Measurements from ENCODE around the gene RPP25L. TPM values are rescaled to one million over a fixed set of nuclear protein-coding genes. Genes with fewer than 3 reads are reported as not detected.

RPP25L gene
- total RNA-seq, 1 donor from 2014 or later, result 43.4 TPM

DNA sequence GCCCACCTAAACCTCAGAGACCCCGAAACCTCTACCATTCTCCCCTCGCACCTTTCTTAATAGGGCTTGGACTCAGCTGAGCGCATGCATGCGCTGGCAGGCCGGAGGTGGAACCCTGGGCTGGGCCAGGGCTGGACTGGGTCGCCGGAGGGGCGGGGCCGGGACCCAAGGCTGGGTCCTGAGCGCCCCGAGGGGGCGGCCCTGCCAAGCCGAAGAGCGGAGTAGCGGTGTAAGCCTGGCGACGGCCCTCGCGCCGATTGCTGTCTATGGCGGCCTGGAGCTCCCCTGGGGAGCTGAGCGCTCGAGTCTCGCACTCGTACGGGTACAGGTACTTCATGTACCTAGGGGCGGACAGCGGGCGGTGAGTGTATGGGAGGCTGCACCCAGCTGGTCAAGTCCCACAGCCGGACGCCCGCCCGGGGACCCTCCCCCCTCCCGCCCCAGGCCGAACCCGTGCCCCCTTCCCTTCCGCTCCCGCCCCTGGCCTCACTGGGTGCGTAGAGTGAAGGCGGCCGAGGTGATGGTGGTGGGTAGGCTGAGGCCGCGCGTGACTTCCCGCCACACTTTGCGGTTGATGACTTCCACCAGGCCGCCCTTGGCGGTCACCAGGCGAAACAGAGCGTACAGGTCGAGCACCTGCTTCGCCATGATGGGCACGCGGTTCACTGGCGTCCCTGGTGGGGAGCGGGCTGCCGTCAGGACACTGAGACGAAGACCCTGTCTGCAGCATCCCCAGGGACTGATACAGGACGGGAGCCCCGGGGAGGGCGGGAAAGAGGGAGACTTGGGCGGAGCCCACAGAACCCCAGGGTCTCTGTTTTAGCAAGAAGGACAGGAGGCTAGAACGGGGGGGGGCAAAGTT lies 11.7 kb upstream of the RPP25L start:
- ATAC-seq (ENCODE audit: poor library complexity) (no peak), DNase-seq (no peak)
- intact Hi-C loops (cut with DNase I), result no loop called here

DNA sequence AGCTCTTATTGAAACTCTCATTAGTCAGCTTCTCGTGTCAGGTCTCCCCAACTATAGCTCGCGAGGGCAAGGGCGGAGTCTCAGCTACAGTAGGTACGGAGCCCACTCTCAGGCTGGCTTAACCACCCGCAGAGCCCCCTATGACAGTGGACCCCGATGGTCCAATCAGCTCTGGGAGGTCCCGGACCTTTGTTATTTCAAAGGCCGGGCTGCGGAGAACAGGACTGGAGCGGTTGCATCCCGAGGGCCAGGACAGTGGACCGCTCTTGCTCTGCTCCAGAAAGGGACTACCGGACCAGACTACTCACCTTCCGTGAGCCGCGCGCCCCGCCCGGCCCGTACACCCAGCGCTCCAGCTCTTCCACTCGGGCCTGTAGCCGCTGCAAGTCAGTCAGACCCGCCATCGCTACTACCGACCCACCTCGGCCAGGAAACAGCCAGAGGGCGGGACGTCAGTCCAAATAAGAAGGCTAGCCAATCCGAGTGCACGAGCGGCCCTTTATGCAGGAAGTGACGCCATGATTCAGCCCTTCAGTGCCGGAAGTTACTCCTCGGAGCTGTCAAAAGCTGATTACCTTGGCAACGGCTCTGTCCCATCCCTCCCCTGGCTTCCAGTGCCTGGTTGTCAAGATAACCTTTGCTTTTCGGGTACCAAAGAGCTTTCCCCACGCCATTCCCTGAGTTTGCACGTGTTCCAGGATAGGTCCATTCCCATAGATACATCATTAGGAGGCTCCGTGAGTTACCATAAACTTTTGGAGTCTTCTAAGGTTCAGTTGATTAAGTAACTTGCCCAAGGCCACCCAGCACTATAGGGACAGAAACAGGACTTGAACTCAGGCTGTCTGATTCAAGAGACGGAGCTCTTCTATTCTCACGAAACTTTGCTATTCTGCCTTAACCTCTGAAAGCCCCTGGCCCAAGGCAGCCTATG lies 8.4 kb upstream of the RPP25L start, which contains the start of gene DCTN3:
Gene DCTN3 (minus strand): TSS at position 435 of the 934 bp plus-strand sequence. CDS start 31 bp downstream, at position 404.
- intact Hi-C loops (cut with DNase I), result no loop called here
- DNase-seq (peak; percentile 96), ATAC-seq (ENCODE audit: poor library complexity) (peak; percentile 100)

GRCh38 chr9:34615132-34615531 lies 3.2 kb upstream of the RPP25L start:
- intact Hi-C loops (cut with DNase I), result loop anchor here (10.0 kb wide), 1 partner anchor 90 kb away; no protein-coding TSS in a partner anchor
- ATAC-seq (ENCODE audit: poor library complexity) (no peak), DNase-seq (no peak)

- intact Hi-C loops (cut with DNase I), result loop anchor here (10.0 kb wide), 1 partner anchor 92 kb away; no protein-coding TSS in a partner anchor
- peak; percentile 82 for DNase-seq
- ATAC-seq (ENCODE audit: poor library complexity), result peak; percentile 75
These were observed 992 bp upstream of the RPP25L start for GRCh38 chr9:34612788-34613390.

DNA sequence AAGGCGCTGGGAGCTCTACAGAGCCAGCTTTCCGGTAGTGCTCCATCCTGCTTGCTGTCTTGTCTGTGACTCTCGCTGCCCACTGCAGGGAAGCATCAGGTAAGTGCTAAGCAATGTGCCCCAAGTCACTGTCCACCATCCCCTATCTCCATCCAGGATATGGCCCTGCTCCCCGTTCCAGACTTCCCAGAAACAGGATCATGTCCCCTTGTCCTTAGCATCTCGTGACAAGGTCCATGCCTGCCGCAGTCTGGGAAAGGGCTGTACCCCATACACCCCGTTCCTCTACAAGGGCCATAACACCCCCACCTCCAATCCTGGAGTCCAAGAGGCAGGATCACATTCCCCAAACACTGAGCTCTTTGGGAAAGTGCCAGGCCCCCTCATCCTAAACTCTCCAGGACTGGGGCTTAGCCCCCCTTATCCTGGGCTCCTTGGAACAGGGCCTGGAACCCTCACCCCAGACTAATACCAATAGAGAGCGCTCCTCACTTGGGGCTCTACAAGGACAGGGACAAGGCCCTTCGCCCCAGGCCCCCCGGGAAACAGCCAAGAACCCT lies 566 bp downstream of the RPP25L start:
- DNase-seq, result no peak
- ATAC-seq (ENCODE audit: poor library complexity), result peak; percentile 11
- intact Hi-C loops (cut with DNase I), result loop anchor here (10.0 kb wide), 1 partner anchor 93 kb away; no protein-coding TSS in a partner anchor

- peak; percentile 38 for ATAC-seq (ENCODE audit: poor library complexity)
- DNase-seq, result peak; percentile 55
- intact Hi-C loops (cut with DNase I), result loop anchor here (10.0 kb wide), 1 partner anchor 94 kb away; no protein-coding TSS in a partner anchor
These were observed 1.3 kb downstream of the RPP25L start for GRCh38 chr9:34610434-34611206.

GRCh38 chr9:34607331-34607730 lies 4.6 kb downstream of the RPP25L start:
- intact Hi-C loops (cut with DNase I), result loop anchor here (10.0 kb wide), 1 partner anchor 273 kb away; no protein-coding TSS in a partner anchor
- ATAC-seq (ENCODE audit: poor library complexity) (no peak), DNase-seq (no peak)

- DNase-seq, result no peak
- intact Hi-C loops (cut with DNase I), result loop anchor here (10.0 kb wide), 1 partner anchor 272 kb away; no protein-coding TSS in a partner anchor
- ATAC-seq (ENCODE audit: poor library complexity), result no peak
These were observed 5.0 kb downstream of the RPP25L start for GRCh38 chr9:34606905-34607304.

DNA sequence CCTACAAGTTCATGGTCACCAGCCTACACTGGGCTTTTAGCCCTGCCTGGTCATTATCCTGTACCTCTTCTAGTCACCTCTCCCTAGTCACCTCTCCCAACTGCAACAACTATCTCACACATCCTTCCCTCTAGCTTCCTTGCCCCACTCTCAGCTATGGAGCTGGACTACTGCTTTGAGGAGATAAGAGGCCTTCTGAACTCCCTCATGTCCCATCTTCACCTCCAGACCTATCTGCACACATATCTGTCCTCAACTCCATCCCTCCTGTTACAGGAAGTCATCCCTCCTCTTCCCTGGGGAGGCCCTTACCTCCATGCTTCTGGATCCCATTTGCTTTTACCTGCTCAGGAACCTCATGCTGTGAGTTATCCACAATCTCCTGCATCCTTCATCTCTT lies 5.7 kb downstream of the RPP25L start:
- intact Hi-C loops (cut with DNase I), result loop anchor here (10.0 kb wide), 1 partner anchor 271 kb away; no protein-coding TSS in a partner anchor

GRCh38 chr9:34603610-34604231 lies 8.2 kb downstream of the RPP25L start:
- ATAC-seq (ENCODE audit: poor library complexity), result peak; percentile 93
- intact Hi-C loops (cut with DNase I), result loop anchor here (10.0 kb wide), 1 partner anchor 269 kb away; no protein-coding TSS in a partner anchor

More for the DNA sequence above, 5.7 kb downstream of the RPP25L start:
- no peak for ATAC-seq (ENCODE audit: poor library complexity)
- DNase-seq, result no peak

GRCh38 chr9:34601937-34602573 lies 9.8 kb downstream of the RPP25L start:
- DNase-seq, result no peak
- intact Hi-C loops (cut with DNase I), result loop anchor here (10.0 kb wide), 1 partner anchor 267 kb away; no protein-coding TSS in a partner anchor
- no peak for ATAC-seq (ENCODE audit: poor library complexity)

More at GRCh38 chr9:34603610-34604231, 8.2 kb downstream of the RPP25L start:
- peak; percentile 89 for DNase-seq

GRCh38 chr9:34600908-34601307 lies 11.0 kb downstream of the RPP25L start:
- ATAC-seq (ENCODE audit: poor library complexity), result no peak
- intact Hi-C loops (cut with DNase I), result loop anchor here (10.0 kb wide), 1 partner anchor 266 kb away; no protein-coding TSS in a partner anchor
- no peak for DNase-seq

DNA sequence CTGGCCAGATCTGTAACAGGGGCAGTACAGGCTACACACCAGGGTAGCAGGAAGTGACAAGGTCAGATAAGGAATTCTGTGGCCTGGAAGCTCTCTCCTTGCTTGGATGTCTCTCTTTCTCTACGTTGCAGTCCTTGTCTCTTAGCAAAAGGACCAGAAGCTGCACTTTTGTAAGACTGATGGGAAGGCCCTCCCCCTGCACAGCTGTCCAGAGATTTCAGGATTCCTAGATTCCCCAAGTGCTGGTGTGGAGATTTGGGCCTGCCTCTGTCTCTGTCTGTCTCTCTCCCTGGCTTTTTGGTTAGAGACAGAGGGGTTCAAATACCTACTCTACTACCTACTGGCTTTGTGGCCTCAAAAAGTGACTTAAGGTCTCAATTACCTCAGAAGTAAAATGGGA lies 12.4 kb downstream of the RPP25L start:
- ATAC-seq (ENCODE audit: poor library complexity), result no peak
- intact Hi-C loops (cut with DNase I), result loop anchor here (10.0 kb wide), 1 partner anchor 195 kb away; no protein-coding TSS in a partner anchor
- DNase-seq, result no peak

DNA sequence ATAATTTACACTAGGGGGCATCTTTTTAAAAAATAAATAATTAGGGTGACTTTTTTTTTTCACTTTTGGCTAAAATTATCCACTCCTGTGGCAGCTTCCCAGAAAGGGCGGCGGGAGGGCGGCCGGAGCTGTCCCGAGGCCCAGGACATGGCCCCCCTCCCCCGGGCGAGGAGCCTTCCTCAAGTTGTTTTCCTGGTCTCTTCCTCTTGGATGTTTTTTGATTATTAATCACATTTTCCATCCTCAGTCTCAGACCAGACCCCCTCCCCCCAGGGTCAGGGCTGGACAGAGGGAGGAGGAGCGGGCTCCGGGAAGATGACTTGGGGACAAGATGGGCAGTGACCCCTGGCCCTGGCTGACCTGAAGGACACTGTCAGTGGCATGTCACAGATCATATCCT lies 17.7 kb downstream of the RPP25L start:
- intact Hi-C loops (cut with DNase I), result loop anchor here (10.0 kb wide), 1 partner anchor 189 kb away; no protein-coding TSS in a partner anchor
- DNase-seq (peak; percentile 71), ATAC-seq (ENCODE audit: poor library complexity) (no peak)

DNA sequence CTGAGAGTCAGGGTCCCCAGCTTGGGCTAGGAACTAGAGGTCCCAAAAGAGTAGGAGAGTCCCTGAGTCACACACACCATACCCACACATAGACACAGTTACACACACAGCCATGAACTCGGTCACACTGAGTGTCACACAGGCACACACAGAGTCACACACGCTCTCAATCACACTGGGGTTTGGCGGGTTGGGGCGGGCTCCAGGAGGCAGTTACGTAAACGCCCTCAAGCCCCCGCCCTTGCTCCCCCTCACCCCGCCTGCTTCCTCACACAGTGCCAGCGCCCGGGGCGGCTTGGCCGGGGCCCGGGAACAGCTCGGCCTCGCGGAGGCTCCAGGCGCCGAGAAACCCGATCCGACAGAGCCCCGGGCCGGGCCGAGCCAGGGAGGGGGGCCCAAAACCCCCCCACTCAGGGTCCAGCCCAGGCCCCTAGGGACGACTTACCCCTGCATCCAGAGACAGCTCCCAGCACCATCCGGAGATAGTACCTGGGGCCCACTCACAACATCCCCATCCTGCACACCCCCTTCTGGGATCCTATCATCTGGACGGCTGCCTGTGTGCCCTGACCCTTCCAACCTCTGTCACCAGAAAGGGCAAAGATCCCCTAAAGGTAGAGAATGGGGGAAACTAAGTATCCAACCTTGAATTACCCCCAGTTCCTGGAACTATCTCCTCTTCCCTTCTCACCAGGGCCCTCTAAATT lies 18.8 kb downstream of the RPP25L start:
- peak; percentile 82 for ATAC-seq (ENCODE audit: poor library complexity)
- intact Hi-C loops (cut with DNase I), result loop anchor here (10.0 kb wide), 1 partner anchor 188 kb away; no protein-coding TSS in a partner anchor
- peak; percentile 90 for DNase-seq
